H1 (cell line): ENCODE measurements around the gene HMCN1. TPM values are rescaled to one million over a fixed set of nuclear protein-coding genes. Genes with fewer than 3 reads are reported as not detected.
"Not testable (repeated sequence)": the region's sequence is repeated elsewhere in the genome, so short reads cannot be mapped to it uniquely, and the experiment has no call there.

Source experiments
- CTCF ChIA-PET: fragments of 300-600 bp; sonication (Branson Sonifier 250); formaldehyde crosslinking; loops from one replicate; lab custom pipeline; 2021; ENCODE audit not compliant: partially characterized antibody; lab: Charles Lee
- POLR2A ChIA-PET: fragments of 300-600 bp; sonication (Branson Sonifier 250); formaldehyde crosslinking; loops from one replicate; lab custom pipeline; 2021; ENCODE audit warnings: inconsistent platforms; ENCODE audit not compliant: partially characterized antibody; lab: Charles Lee
- DNase-seq, 2 experiments: peaks; one replicate each; pipeline versions ENCODE4 v3.0.0 to v3.0.0-alpha.2; 2010 to 2022; ENCODE audit warnings: low spot score in 2 of 2, low read depth in 1 of 2, mixed read lengths in 1 of 2
- FAIRE-seq: peaks from 2 replicates; lab custom pipeline; 2011; peaks lifted over from hg19 to GRCh38; lab: Jason Lieb, UNC
- H2AFZ ChIP-seq: 2 replicates; pipeline ENCODE4 v1.8.1; 2012; ENCODE audit warnings: low read length, inconsistent platforms
- H2AK5ac ChIP-seq: 2 replicates; pipeline ENCODE4 v1.6.1; 2013; ENCODE audit warnings: low read depth, low read length
- H2BK120ac ChIP-seq: replicated peaks from 2 replicates; pipeline ENCODE3; 2013; ENCODE audit warnings: low read depth, low read length, inconsistent platforms
- H2BK12ac ChIP-seq: 2 replicates; pipeline ENCODE4 v1.6.1; 2013; ENCODE audit warnings: low read depth, low read length
- H2BK15ac ChIP-seq: 2 replicates; pipeline ENCODE4 v1.6.1; 2013; ENCODE audit warnings: low read length
- H2BK20ac ChIP-seq: 2 replicates; pipeline ENCODE4 v1.6.1; 2013; ENCODE audit warnings: low read length
- H2BK5ac ChIP-seq: 2 replicates; pipeline ENCODE4 v1.6.1; 2013; ENCODE audit warnings: low read depth, low read length
- H3K14ac ChIP-seq: 2 replicates; pipeline ENCODE4 v1.6.1; 2013; ENCODE audit warnings: inconsistent platforms; ENCODE audit not compliant: insufficient read length
- H3K18ac ChIP-seq: 2 replicates; pipeline ENCODE4 v1.6.1; 2013; ENCODE audit warnings: low read length; ENCODE audit errors: extremely low read depth
- H3K23ac ChIP-seq: 2 replicates; pipeline ENCODE4 v1.6.1; 2013; ENCODE audit warnings: inconsistent platforms; ENCODE audit not compliant: insufficient read length
- H3K23me2 ChIP-seq: 2 replicates; pipeline ENCODE4 v1.6.1; 2013; ENCODE audit warnings: low read depth, low read length
- H3K27ac ChIP-seq: 2 replicates; pipeline ENCODE4 v1.6.1; 2011; ENCODE audit warnings: low read depth, low read length, inconsistent platforms
- H3K27me3 ChIP-seq, 4 experiments: replicated peaks in 1 of 4; 1 replicate in 1 of 4; 2 replicates in 3 of 4; pipeline versions ENCODE4 v1.6.1 to v1.8.1; 2011 to 2013; ENCODE audit warnings: low read length in 3 of 4, mild to moderate bottlenecking in 3 of 4, inconsistent platforms in 2 of 4, mixed read lengths in 2 of 4, moderate library complexity in 1 of 4; ENCODE audit not compliant: control insufficient read depth in 3 of 4, insufficient read depth in 3 of 4; ENCODE audit errors: extremely low read depth in 1 of 4
- H3K36me3 ChIP-seq, 4 experiments: 2 replicates each; pipeline versions ENCODE4 v1.6.1 to v1.8.1; 2011 to 2013; ENCODE audit warnings: mild to moderate bottlenecking in 4 of 4, low read length in 3 of 4, moderate library complexity in 2 of 4, control low read depth in 1 of 4, inconsistent platforms in 1 of 4; ENCODE audit not compliant: insufficient read depth in 4 of 4, control insufficient read depth in 2 of 4
- H3K4ac ChIP-seq: replicated peaks from 2 replicates; pipeline ENCODE3; 2013; ENCODE audit warnings: low read length, low read depth, mixed read lengths, inconsistent platforms; ENCODE audit not compliant: insufficient read length
- H3K4me1 ChIP-seq, 4 experiments: replicated peaks in 1 of 4; 1 replicate in 1 of 4; 2 replicates in 3 of 4; pipeline versions ENCODE4 v1.6.1 to v1.8.1; 2011 to 2013; ENCODE audit warnings: low read length in 3 of 4, inconsistent platforms in 2 of 4, mixed read lengths in 1 of 4; ENCODE audit not compliant: insufficient read depth in 4 of 4, control insufficient read depth in 3 of 4
- H3K4me2 ChIP-seq, 2 experiments: 2 replicates each; pipeline versions ENCODE4 v1.6.1 to v1.8.1; 2011 to 2013; ENCODE audit warnings: low read depth in 2 of 2, low read length in 2 of 2, control low read depth in 1 of 2, inconsistent platforms in 1 of 2, mild to moderate bottlenecking in 1 of 2; ENCODE audit not compliant: insufficient read depth in 1 of 2
- H3K4me3 ChIP-seq, 4 experiments: fragments of 200-600, 300-600 bp in 1 of 4; sonication (generic), shearing (Covaris generic), sonication (Bioruptor Twin) in 1 of 4; 2 replicates each; pipeline versions ENCODE4 v1.5.1 to v1.8.1; 2011 to 2016; ENCODE audit warnings: low read length in 4 of 4, low read depth in 3 of 4, control low read depth in 2 of 4, inconsistent platforms in 2 of 4, mild to moderate bottlenecking in 2 of 4, mixed read lengths in 1 of 4, moderate library complexity in 1 of 4; ENCODE audit not compliant: insufficient read depth in 2 of 4; ENCODE audit errors: extremely low read depth in 1 of 4
- H3K56ac ChIP-seq: replicated peaks from 2 replicates; pipeline ENCODE3; 2013; ENCODE audit warnings: low read depth, mild to moderate bottlenecking, mixed read lengths, low read length, inconsistent platforms; ENCODE audit not compliant: insufficient read length
- H3K79me1 ChIP-seq: 2 replicates; pipeline ENCODE4 v1.6.1; 2013; ENCODE audit warnings: low read depth, low read length, control low read depth
- H3K79me2 ChIP-seq, 2 experiments: 2 replicates each; pipeline versions ENCODE4 v1.6.1 to v1.8.1; 2012 to 2013; ENCODE audit warnings: low read length in 2 of 2, mild to moderate bottlenecking in 2 of 2, inconsistent platforms in 1 of 2; ENCODE audit not compliant: insufficient read depth in 2 of 2, control insufficient read depth in 1 of 2
- H3K9ac ChIP-seq, 4 experiments: replicated peaks in 1 of 4; 1 replicate in 1 of 4; 2 replicates in 3 of 4; pipeline versions ENCODE4 v1.6.1 to v1.8.1; 2011 to 2013; ENCODE audit warnings: low read depth in 3 of 4, low read length in 3 of 4, control low read depth in 2 of 4, mild to moderate bottlenecking in 2 of 4, moderate library complexity in 2 of 4, inconsistent platforms in 1 of 4; ENCODE audit errors: extremely low read depth in 1 of 4
- H3K9me3 ChIP-seq, 2 experiments: 2 replicates each; pipeline versions ENCODE4 v1.6.1 to v1.8.1; 2012 to 2013; ENCODE audit warnings: mild to moderate bottlenecking in 2 of 2, moderate library complexity in 2 of 2, control low read depth in 1 of 2, inconsistent platforms in 1 of 2, low read depth in 1 of 2, low read length in 1 of 2, mixed read lengths in 1 of 2; ENCODE audit not compliant: insufficient read depth in 2 of 2
- H4K20me1 ChIP-seq, 2 experiments: replicated peaks in 1 of 2; 2 replicates each; pipeline versions ENCODE3 to v1.8.1; 2011 to 2013; ENCODE audit warnings: inconsistent platforms in 2 of 2, low read length in 2 of 2, mild to moderate bottlenecking in 1 of 2; ENCODE audit not compliant: insufficient read depth in 2 of 2, control insufficient read depth in 1 of 2
- H4K5ac ChIP-seq: 2 replicates; pipeline ENCODE4 v1.6.1; 2013; ENCODE audit warnings: low read length, low read depth, mixed read lengths, inconsistent platforms; ENCODE audit not compliant: insufficient read length
- H4K8ac ChIP-seq: 2 replicates; pipeline ENCODE4 v1.8.0; 2013; ENCODE audit warnings: mild to moderate bottlenecking, moderate library complexity, low read length, inconsistent platforms; ENCODE audit not compliant: insufficient read depth; ENCODE audit errors: extremely low read depth
- H4K91ac ChIP-seq: replicated peaks from 2 replicates; pipeline ENCODE3; 2013; ENCODE audit warnings: low read length, mixed read lengths, inconsistent platforms; ENCODE audit not compliant: insufficient read length
- WGBS, 2 experiments: shearing (Covaris generic) in 1 of 2; methylation state at CpG; one replicate each; pipeline versions ENCODE4 v1.1.6 to v1.1.7; 2013 to 2015; ENCODE audit warnings: low lambda C conversion rate in 2 of 2, mixed read lengths in 2 of 2, inconsistent platforms in 1 of 2, low coverage in 1 of 2, missing lambda C conversion rate in 1 of 2; ENCODE audit not compliant: insufficient replicate concordance in 2 of 2, insufficient coverage in 1 of 2, insufficient read length in 1 of 2; ENCODE audit errors: extremely low coverage in 1 of 2, missing lambda C conversion rate in 1 of 2; 5-methylcytosine and 5-hydroxymethylcytosine counted together
- polyA plus RNA-seq, 7 experiments: library from polyadenylated mRNA; depleted of rRNA in 3 of 7; stranded (reverse) in 5 of 7; unstranded in 2 of 7; fragments of >200 nt in 5 of 7; fragments of 200-250 nt in 2 of 7; gene quantifications; 1 replicate in 5 of 7; 2 replicates in 1 of 7; 4 replicates in 1 of 7; pipeline versions ENCODE4 v1.2.1 to v1.2.3, GENCODE V29; 2011 to 2013; ENCODE audit warnings: missing spikeins in 2 of 7, mixed read lengths in 2 of 7
- total RNA-seq: library from RNA; stranded (reverse); fragmentation: NEBNext Ultra II Directional; extraction: Animal tissue kit (Norgen Biotek cat#: 25700); gene quantifications from 2 replicates; pipeline ENCODE4 v1.2.1, GENCODE V29; 2021

HMCN1 gene
- total and polyA plus RNA-seq, 2 of the 8 experiments (the other 6 are each of a cell fraction or from before 2014, with no cell fraction given) = 13.8 to 14.6 TPM

GRCh38 chr1:185794495-185794894, 60.3 kb downstream of the HMCN1 start:
- H3K9me3 ChIP-seq, H2AFZ ChIP-seq, DNase-seq, H3K18ac ChIP-seq, H3K27ac ChIP-seq, H4K8ac ChIP-seq, H3K36me3 ChIP-seq, H2BK120ac ChIP-seq, H3K56ac ChIP-seq, H3K4me3 ChIP-seq, H2AK5ac ChIP-seq, H3K79me2 ChIP-seq, H2BK20ac ChIP-seq, H3K4me2 ChIP-seq, POLR2A ChIA-PET, H3K23ac ChIP-seq, H2BK12ac ChIP-seq, H4K5ac ChIP-seq, H3K14ac ChIP-seq, H3K9ac ChIP-seq, H2BK5ac ChIP-seq, H3K4ac ChIP-seq, H3K4me1 ChIP-seq, FAIRE-seq, H3K27me3 ChIP-seq, H3K79me1 ChIP-seq, H3K23me2 ChIP-seq, H4K20me1 ChIP-seq, H4K91ac ChIP-seq, H2BK15ac ChIP-seq: not testable (repeated sequence)
- CTCF ChIA-PET = interaction anchor here (0.7 kb wide), 2 partner anchors 290 to 537 kb away, joined by 3 read pairs; no protein-coding TSS in a partner anchor
- 100% methylated on average over 2 of the region's 2 CpGs; no CpG with 5 or more reads in 1 of the 2 experiments for WGBS, 2 experiments
